Measurements from ENCODE around the gene CACNB2.

The CACNB2 gene

DNA sequence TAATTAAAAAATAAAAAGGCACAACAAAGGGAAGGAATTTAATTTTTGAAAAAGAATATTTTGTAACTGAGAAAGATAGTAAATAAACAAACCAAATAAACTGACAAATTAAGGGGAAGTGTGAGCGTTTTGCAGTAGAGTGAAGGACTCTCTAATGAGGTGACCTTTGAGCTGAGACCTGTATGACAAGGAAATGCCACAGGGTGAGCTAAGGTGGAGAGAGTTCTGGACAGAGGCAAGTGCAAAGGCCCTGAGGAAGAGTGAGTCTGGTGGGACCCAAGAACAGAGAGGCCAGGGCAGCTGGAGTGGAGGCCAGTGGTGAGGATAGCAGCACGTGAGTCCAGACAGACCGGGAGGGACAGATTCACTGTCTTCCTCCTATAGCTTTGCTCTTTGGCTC lies 179.4 kb downstream of the CACNB2 start:
- no peak overlapping the region for H3K4me3 ChIP-seq (ENCODE audit: low read length)
- H3K9me3 ChIP-seq (ENCODE audit: control insufficient read depth, insufficient read depth, low read length): no peaks in the 10 kb centered on the region
- H3K27ac ChIP-seq (ENCODE audit: low read depth, low read length): no peak overlapping the region
- no peaks in the 10 kb centered on the region for H3K9me2 ChIP-seq (replicated peaks; ENCODE audit: control insufficient read depth, low read length)
- H4K20me1 ChIP-seq (ENCODE audit: control insufficient read depth, insufficient read depth, low read depth, low read length): no peaks in the 10 kb centered on the region
- H3K36me3 ChIP-seq (ENCODE audit: control insufficient read depth, low read length): no peaks in the 10 kb centered on the region
- TF ChIP-seq, protein P1, sequence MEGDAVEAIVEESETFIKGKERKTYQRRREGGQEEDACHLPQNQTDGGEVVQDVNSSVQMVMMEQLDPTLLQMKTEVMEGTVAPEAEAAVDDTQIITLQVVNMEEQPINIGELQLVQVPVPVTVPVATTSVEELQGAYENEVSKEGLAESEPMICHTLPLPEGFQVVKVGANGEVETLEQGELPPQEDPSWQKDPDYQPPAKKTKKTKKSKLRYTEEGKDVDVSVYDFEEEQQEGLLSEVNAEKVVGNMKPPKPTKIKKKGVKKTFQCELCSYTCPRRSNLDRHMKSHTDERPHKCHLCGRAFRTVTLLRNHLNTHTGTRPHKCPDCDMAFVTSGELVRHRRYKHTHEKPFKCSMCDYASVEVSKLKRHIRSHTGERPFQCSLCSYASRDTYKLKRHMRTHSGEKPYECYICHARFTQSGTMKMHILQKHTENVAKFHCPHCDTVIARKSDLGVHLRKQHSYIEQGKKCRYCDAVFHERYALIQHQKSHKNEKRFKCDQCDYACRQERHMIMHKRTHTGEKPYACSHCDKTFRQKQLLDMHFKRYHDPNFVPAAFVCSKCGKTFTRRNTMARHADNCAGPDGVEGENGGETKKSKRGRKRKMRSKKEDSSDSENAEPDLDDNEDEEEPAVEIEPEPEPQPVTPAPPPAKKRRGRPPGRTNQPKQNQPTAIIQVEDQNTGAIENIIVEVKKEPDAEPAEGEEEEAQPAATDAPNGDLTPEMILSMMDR (IDR thresholded peaks at IDR 0.05; ENCODE audit: low read depth, low read length, poor library complexity, severe bottlenecking): no peak
- no peak for TF ChIP-seq EZH2phosphoT487 (IDR thresholded peaks at IDR 0.05; ENCODE audit: borderline replicate concordance, low read length)
- no peaks in the 10 kb centered on the region for H3F3A ChIP-seq (ENCODE audit: control insufficient read depth, insufficient read depth)
- no peak overlapping the region for H3K4me2 ChIP-seq (ENCODE audit: low read length)
- no peaks in the 10 kb centered on the region for H3K79me2 ChIP-seq (ENCODE audit: control insufficient read depth, low read length)
- no peaks in the 10 kb centered on the region; the same call in 1 of the 2 replicates for H3K27me3 ChIP-seq (ENCODE audit: control insufficient read depth, low read length)
- H3K4me1 ChIP-seq (ENCODE audit: control insufficient read depth, low read length): no peaks in the 10 kb centered on the region

DNA sequence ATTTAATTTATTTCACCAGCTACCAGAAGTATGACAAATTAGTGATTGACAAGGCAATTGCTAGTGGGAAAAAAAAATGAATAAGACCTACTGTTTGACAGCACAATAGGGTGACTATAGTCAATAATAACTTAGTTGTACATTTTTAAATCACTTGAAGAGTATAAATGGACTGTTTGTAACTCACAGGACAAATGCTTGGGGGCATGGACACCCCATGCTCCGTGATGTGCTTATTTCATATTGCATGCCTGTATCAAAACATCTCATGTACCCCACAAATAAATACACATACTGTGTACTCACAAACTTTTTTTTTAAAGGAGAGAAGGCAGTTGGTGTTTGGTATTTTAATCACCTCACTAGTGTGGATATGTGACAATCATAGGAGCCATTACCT lies 181.1 kb downstream of the CACNB2 start:
- H3K9me3 ChIP-seq (ENCODE audit: control insufficient read depth, insufficient read depth, low read length): no peaks in the 10 kb centered on the region
- no peaks in the 10 kb centered on the region for H3K4me1 ChIP-seq (ENCODE audit: control insufficient read depth, low read length)
- no peaks in the 10 kb centered on the region for H3K79me2 ChIP-seq (ENCODE audit: control insufficient read depth, low read length)
- no peak for TF ChIP-seq EZH2phosphoT487 (IDR thresholded peaks at IDR 0.05; ENCODE audit: borderline replicate concordance, low read length)
- TF ChIP-seq, protein P1 (IDR thresholded peaks at IDR 0.05; ENCODE audit: low read depth, low read length, poor library complexity, severe bottlenecking): no peak
- no peak overlapping the region for H3K4me3 ChIP-seq (ENCODE audit: low read length)
- H3K27ac ChIP-seq (ENCODE audit: low read depth, low read length): no peak overlapping the region
- H3K4me2 ChIP-seq (ENCODE audit: low read length): no peak overlapping the region
- no peaks in the 10 kb centered on the region for H3F3A ChIP-seq (ENCODE audit: control insufficient read depth, insufficient read depth)
- H3K27me3 ChIP-seq (ENCODE audit: control insufficient read depth, low read length): no peaks in the 10 kb centered on the region; the same call in 1 of the 2 replicates
- no peaks in the 10 kb centered on the region for H4K20me1 ChIP-seq (ENCODE audit: control insufficient read depth, insufficient read depth, low read depth, low read length)
- H3K36me3 ChIP-seq (ENCODE audit: control insufficient read depth, low read length): no peaks in the 10 kb centered on the region
- no peaks in the 10 kb centered on the region for H3K9me2 ChIP-seq (replicated peaks; ENCODE audit: control insufficient read depth, low read length)

DNA sequence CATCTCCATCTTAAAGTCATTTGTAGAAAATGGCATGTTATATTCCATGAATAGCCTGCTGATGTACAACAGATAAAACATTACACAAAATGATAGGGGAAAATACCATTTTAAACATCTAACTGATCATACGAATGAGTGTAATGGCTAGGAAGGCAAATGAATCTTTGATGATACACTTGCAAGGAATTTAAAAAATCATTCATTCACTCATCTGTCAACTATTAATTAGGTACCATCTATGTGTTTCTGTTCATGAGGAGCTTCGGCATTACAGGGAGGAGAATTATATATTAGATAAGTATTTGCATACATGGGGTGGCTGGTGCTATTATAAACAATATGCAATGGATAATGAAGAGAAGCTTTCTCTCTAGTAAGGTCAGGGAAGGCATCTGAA lies 183.7 kb downstream of the CACNB2 start:
- Histone ChIP-seq H3K79me2 (ENCODE audit: control insufficient read depth, low read length) (no peaks in the 10 kb centered on the region), H3K36me3 (ENCODE audit: control insufficient read depth, low read length) (no peaks in the 10 kb centered on the region), H3F3A (ENCODE audit: control insufficient read depth, insufficient read depth) (no peaks in the 10 kb centered on the region), H3K27me3 (ENCODE audit: control insufficient read depth, low read length) (no peaks in the 10 kb centered on the region; the same call in none of the 2 replicates), H3K9me2 (replicated peaks; ENCODE audit: control insufficient read depth, low read length) (no peaks in the 10 kb centered on the region), H3K27ac (ENCODE audit: low read depth, low read length) (no peak overlapping the region), H4K20me1 (ENCODE audit: control insufficient read depth, insufficient read depth, low read depth, low read length) (no peaks in the 10 kb centered on the region), H3K4me1 (ENCODE audit: control insufficient read depth, low read length) (no peaks in the 10 kb centered on the region), H3K4me2 (ENCODE audit: low read length) (no peak overlapping the region), H3K9me3 (ENCODE audit: control insufficient read depth, insufficient read depth, low read length) (no peaks in the 10 kb centered on the region), H3K4me3 (ENCODE audit: low read length) (no peak overlapping the region)
- no peak for TF ChIP-seq EZH2phosphoT487 (IDR thresholded peaks at IDR 0.05; ENCODE audit: borderline replicate concordance, low read length)
- TF ChIP-seq, protein P1 (IDR thresholded peaks at IDR 0.05; ENCODE audit: low read depth, low read length, poor library complexity, severe bottlenecking): no peak

Measured in DOHH2 (cell line).